ENCODE results near the gene GLIS2.
A peak's percentile ranks its signal among the peaks of the same experiment; 100 is the strongest.
"Not testable (repeated sequence)": the region's sequence is repeated elsewhere in the genome, so short reads cannot be mapped to it uniquely, and the experiment has no call there.

The GLIS2 gene

DNA sequence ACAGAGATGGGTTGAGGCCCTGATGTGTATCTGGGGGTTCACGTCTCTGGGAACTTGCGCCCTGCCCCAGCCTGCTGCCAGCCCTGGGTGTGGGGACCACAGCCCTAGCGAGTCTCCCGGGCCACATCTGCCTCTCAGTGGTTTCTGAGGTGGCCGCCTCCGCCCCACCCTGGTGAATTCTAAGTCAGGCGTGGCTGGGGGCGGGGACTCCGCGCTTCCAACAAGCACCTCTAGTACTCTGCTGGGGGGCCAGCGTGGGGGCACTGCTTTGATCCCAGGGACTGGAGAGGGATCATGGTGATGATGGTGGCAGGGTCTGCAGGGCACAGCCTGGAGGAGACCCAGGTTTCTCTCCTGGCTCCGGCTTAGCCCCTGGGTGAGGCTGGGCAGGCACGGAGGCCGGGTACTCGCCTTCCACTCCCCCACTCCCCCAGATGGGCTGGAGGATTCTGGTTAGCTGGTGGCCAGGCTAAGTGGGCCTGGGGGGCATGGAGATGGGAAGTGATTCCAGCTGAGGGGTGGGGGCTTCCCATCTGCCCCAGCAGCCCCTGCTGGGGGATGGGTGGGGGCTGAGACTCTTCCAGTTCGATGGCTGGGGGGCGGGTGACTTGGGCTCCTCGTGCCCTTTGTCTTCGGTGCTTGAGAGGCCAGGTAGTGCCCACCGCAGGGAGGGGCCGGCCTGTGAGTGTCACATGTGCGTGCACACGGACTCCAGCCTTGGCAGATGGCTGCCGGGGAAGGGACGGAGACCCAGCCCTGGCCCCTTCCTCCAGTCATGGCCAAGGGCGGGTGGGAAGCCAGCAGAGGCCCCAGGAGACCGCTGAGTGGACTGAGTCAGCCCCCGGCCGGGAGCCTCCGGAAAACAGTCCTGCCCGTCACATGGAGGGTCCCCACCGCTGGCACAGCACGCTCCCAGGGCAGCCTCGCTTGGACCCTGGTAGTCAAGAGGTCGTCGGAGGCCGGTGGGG lies 3.9 kb downstream of the GLIS2 start:
- DNase-seq (ENCODE audit: low spot score) = no peak

DNA sequence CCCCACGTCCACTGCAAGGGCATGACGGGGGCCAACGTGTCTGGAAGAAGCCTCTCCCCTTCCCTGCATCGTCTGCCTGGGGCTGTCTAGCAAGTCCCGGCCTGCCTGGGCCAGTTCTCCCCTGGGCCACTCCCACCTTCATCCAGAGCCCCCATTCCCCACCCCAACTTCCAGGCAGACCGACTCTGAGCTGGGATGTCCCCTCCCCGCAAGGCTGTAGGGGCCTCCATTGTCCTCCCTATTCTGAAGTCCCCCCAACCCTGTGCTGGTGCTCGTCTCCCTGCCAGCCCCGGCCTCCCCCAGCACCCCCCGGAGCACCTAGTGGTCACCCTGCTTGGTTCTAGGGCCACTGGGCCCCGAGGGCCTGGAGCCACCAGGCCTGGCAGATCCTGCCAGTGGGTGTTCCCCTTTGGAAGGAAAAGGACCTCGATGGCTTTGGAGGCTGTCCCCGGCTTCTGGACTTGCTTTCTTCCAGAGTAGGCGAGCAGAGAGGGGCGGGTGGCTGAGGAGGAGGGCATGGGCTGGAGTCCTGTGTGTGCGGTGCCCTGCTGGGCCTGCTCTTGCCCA lies 4.8 kb downstream of the GLIS2 start:
- no peak for DNase-seq (ENCODE audit: low spot score)

DNA sequence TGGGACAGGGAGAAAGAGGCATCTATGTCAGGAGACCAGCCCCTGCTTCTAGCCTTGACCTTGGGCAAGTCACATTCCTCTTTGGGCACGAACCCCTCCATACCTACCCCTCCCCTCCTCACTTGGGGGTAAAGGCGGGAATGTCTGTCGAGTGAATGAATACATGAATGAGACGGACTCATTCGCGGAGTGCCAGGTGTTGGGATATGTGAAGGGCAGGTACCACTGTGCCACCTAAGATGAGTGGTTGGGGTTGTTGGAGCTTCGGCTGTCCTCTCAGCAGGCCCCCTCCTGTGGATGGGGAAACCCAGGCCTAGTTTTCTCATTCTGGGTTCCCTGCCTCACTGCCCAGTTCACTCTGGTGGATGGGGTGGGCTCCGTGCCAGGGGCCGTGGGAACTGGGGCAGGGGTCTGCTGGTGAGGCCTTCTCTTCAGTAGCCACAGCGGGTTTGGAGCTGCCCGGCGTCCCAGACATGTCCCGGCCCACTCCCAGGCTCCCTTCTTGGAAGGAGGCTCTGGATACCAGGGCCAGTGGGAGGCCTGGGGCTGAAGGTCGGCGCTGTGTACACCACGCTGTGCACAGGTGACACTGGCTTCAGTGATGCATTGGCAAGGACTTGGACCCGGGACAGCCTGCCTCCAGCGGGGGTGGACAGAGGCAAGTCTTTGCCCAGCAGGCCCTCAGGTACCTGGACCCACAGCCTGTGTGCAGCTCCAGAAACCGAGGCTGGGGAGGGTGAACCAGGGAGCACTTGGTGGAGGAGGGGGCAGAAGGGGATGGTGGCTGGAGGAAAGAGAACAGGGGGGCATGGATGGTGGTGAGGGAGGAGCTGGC lies 5.6 kb downstream of the GLIS2 start:
- no peak for DNase-seq (ENCODE audit: low spot score)

DNA sequence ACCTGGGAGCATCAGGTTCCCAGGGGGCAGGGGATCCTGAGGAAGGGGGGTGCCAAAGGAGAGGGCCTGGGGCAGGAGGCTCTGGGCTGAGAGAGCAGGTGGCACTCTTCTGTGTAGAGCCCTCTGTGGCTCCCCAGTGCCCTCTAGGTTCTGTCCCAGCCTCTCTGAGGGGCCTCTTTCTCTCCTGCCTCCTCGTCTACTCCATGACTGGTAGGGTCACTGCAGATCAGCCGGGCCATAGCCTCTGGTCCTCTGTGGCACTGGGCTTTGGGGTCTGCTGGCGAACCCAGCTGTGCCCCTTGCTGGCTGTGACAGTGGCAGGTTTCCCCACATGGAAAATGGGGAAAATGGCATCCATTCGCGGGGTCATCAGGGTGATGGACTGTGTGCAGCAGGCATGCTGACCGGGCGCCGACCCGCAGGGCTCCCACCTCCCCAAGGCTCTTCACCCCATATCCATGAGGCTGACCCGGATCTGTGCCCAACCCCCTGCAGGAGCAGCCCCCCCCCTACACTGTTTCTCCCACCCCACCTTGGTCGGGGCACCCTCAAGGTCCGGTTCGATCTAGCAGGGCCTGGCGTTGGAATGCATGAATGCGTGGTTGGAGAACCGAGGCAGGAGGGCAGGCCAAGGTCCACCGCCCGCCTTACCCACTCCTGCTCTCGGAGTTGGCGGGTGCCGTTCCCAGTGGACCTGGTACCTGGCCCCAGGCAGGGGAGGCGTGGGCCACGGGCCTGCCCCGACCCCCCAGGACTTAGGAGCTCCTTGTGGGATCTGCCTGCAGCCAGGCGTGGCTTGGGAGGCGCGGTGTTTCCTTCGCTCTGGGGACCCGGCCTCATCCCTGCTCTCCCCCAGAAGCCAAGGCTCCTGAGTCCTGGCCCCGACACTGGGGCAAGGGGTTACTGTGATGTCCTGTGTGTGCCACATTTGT lies 6.5 kb downstream of the GLIS2 start:
- no peak for DNase-seq (ENCODE audit: low spot score)

DNA sequence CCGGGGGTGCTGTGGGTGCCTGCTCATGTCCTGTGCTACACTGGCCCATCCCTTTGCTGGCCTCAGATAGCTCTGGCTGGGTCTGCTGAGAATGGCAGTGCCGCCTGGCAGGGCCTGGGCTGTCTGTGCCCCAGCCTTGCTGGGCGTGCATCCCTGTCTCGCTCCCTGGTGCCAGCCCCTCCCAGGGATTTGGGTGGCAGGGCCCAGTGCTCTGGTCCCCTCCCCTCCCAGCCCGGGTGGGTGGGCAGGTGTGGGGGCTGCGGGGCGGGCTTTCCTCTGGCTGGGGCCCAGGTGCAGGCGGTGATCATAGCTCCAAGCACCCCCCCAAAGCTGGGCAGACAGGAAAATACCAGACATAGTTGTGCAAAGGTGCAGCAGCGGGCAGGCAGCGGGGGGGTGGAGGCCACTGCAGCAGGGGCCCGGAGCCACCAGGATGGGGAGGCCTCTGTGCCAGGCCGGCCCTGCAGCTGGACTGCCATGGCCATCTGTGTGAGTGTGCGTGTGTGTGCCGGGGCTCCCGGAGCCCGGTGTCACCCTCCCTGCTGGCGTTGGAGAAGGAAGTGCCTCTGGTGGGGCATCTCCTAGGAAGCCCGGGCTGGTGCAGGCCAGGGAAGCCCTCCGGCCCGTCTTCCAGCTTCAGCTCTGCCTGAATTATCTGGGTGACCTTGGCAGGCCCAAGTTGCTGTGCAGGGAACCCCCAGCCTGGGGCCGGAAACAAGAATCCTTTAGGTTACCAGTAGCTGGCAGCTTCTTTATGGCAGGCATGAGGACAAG lies 7.4 kb downstream of the GLIS2 start:
- DNase-seq (ENCODE audit: low spot score) = no peak

DNA sequence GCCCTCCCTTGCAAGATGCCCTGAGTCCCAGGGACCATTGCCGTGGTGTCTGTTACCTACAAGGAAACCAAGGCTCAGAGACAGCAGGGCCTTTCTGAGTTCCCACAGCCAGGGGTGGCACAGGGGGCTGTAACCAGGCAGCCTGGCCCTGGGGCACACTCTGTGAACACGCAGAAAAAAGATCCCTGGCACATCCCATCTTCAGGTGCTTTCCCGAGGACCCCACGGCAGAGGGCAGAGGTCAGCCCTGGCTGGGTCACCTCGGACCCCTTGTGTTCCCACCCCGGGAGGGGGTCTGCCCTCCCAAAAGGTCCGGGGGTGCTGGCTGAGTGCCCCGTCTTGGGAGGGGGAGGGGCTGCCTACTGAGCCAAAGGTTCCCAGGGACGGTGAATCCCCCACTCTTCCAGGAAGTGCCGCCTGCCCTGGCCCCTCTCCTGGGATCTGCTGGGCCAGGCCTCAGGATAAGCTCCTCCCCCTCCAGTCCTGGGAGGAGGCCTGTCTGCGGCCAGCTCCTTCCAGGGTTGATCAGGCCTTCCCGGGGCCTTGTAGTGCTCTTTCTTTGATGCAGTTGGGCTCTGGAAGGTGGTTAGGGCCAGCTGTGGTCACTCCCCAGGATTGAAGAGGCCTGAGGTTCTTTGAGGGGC lies 8.1 kb downstream of the GLIS2 start:
- DNase-seq (ENCODE audit: low spot score) = no peak

DNA sequence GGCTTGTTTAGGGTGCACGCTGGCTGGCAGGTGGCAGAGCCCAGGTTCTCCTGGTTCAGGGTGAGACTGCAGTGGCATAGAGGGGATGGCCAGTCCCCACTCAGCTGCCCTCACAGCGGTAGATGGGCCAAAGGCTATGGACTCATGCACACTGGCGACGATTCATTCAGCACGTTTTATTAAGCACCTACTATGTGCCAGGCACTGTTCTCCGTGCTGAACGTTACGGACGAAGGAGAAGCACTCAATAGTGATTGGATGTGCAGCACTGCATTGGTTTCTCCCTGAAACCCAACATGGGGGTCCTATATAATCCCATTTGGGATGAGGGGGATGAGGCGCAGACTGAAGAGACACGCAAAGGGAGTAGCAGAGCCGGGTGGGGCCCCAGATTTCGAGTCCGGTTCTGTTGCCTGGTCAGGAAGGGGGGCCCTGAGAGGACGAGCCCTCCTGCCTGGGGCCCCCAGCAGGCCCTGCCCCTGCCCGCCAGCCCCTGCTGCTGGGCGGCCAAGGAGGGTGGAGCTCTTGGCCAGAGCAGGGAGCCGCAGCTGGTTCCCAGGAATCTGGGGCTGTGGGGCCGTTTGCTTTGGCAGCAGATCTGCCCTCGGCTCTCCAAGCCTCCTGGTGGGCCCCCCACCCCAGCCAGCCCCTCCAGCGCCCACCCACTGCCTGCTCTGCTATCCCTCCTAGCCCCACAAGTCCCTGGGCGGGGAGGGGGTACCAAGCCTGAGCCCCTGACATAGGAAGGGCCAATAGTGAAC lies 8.8 kb downstream of the GLIS2 start:
- no peak for DNase-seq (ENCODE audit: low spot score)

DNA sequence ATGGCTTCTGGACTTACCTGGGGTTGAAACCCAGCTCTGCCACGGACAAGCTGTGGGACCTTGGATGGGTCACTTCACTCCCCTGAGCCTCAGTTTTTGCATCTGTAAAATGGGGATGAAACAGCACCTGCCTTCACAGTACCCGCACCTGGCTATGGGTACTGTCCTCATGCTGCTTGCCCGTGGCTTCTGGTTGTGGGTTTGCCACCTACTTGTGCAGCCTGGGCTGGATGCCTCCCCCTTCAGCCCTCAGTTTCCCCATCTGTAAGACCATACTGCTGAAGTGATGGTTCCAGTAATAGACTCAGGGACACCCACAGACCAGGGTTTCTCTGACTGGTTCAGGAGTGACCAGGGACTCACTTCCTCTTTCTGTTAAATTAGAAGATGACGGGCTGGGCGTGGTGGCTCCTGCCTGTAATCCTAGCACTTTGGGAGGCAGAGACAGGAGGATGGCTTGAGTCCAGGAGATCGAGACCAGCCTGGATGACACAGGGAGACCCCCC lies 9.4 kb downstream of the GLIS2 start:
- no peak for DNase-seq (ENCODE audit: low spot score)

DNA sequence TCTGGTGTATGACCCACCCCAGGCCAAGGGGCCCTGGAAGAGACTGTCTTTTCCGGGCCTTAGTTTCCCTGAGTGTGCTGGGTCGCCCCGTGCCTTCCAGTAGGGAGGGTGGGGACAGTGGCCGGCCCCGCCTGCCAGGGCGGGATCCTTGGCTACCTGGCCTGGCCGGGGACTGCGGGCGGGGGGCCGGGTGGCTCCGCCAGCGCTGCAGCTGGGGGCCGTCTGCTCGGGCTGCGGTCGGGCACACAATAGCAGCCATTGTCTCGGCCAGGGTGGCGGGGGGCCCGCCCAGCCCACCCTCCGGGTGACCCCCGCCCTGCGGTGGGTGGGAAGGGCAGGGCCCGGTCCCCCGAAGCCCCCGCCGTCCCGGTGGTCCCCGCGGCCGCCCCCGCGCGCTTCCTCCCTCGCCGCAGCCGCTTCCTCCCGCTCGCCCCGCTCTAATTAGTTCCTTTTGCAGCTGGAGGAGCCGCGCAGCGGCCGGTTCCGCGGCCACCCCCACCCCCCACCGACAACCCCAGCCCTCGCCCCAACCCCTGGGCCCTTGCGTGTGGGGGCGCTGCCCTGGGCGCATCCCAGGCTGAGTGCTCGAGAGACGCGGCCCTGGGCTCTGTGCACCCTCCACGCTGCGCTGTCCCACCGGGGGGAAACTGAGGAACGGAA lies 11.6 kb downstream of the GLIS2 start:
- no peak for DNase-seq (ENCODE audit: low spot score)

DNA sequence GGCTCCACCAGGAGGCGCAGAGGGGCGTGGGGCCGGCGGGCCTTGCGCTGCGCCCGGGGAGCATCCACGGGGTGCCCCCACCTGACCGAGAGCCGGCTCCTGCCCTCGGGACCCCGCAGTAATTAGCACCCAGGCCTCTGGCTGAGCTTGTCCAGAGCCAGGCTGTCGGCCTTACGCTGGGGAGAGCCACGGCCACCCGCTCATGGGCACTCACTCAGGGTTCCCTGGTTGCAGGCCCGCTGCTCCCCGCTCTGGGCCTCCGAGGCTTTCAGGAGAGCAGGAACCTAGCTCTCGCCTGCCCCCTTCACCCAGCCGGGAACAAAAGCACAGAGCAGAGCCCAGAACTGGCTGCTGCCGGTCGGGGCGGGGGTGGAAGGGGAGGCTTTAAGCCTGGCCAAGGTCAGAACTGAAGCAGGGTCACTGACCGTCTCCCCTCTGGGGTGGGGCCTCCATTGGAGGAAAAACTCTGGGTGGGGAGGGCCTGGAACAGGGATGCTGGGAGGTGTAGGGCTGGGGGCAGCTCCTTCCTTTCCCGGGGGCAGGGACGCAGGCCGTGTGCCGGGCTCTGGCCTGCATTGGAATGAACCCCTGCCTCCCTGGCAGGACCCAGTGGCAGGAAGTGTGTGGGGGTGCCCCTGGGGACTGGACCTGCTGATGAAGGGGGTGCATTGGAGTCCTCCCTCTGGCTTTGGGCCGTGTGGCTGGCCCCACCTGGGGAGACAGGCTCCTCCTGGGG lies 12.3 kb downstream of the GLIS2 start:
- peak; percentile 84 for DNase-seq (ENCODE audit: low spot score)

DNA sequence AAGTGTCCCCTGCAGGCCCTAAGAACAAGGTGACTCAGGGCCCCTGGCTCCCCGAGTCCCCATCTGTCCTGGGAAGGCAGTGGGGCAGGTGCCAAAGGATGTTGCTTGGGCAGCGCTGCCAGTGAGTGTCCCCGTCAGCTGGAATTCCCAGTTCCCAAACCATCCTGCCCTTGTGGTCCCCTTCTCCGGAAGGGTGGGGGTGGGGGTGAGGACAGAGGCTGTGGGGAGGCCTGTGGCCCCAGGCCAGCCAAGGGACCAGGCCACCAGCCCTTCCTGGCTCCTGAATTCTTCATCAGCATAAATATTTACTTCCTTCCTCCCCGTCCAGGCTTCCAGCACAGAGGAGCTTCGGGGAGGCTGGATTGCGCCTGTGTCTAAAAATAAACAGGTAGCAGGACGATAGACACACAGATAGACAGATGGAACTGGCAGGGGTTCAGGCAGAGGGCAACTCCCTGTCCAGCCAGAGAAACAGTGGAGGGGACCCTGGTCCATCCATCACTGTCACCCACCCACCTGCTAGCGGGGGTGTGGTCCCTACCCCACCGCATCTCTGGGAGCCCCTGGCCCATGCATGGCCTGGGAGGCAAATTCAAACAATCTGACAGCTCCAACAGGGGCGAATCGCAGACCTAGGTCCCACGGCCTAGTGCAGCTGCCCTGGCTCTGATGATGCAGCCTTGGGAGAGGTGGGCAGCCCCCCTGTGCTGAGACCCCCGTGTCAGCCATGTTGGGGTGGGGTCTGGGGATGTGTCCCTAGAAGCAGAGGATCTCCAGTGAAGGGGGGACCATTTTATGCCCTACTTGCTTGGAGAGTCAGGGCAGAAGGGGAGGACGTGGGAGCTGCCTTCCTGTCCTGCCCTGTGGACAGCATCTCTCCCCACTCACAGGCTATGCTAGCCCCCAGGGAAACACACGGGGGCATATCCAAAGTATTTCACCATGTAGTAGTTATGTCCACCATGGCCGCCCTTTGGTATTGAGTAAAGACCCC lies 13.2 kb downstream of the GLIS2 start:
- DNase-seq (ENCODE audit: low spot score) = no peak

DNA sequence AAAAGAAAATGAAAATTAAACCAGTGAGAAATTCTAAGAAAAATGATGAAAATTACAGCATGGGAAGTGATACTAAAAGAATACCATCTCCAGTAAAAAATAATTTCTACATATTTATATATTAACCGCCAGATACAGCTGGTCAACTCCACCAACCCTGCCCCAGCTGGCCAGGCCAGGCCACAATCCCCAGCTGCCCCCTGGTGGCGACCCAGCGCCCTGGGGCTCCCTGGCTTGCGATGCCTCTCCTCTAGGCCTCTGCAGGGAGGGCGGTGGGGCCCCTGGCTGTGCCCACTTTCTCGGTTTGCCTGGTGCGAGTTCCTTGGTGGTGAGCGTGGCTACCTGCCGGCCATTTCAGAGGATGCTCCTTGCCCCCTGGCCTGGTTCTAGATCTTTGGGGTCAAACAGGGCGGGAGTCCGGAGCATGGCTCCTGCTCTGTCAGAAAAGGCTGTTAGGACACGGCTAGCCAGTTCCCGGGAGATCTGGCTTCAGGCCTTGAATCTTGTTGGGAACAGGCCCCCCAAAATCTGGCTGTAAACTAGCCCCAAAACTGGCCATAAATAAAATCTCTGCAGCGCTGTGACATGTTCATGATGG lies 14.5 kb downstream of the GLIS2 start:
- DNase-seq (ENCODE audit: low spot score) = peak; percentile 75

DNA sequence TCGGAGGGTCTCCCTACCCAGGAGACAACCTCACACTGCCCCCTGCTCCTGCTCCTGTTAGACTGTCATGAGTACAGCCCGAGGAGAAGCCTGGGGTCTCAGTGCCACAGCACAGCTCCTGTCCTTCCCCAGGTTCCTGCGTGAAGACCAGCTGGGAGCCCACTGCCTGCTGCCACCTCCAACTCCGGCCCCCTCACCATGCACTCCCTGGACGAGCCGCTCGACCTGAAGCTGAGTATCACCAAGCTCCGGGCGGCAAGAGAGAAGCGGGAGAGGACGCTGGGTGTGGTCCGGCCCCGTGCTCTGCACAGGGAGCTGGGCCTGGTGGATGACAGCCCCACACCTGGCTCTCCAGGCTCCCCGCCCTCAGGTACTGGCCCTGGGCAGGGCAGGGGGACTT lies 16.2 kb downstream of the GLIS2 start:
- DNase-seq (ENCODE audit: low spot score) = no peak

DNA sequence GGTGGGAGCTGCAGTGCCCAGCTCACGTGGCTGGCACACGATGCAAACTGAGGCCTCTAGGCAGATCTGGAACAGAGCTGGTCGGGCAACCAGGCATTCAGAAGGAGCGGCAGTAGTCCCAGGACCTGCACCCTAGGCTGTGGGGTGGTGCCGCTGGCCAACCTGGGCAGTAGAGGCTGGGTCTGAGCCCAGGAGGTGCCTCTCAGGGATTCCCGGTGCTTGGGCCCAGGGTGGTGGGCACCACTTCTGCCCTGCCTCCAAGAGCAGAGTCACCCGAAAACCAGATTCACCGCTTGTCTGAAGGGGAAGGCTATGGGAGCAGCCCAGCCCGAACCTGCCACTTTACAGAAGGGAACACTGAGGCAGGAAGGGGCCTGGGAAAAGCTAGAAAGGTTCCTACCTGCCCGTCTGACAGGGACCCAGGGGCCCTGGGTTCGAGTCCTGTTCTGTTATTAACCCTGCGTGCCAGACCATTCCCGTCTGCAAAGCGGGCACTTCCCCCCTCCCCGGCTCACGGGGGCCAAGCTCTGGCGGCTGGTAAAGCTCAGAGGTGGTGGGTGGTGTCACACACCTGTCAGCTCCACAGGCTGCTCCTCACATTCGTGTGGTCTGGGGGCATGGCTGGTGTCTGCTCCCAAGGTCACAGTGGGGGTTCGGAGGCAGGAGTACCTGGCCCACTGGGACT lies 16.9 kb downstream of the GLIS2 start:
- DNase-seq (ENCODE audit: low spot score) = no peak

DNA sequence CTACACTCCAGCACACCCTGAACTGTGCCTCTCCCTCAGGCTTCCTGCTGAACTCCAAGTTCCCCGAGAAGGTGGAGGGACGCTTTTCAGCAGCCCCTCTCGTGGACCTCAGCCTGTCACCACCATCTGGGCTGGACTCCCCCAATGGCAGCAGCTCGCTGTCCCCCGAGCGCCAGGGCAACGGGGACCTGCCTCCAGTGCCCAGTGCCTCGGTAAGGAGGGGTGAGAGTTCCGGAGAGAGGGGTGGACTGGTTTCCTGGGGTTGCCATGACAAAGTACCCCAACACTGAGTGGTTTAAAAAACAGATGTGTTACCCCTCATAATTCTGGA lies 17.4 kb downstream of the GLIS2 start:
- no peak for DNase-seq (ENCODE audit: low spot score)

DNA sequence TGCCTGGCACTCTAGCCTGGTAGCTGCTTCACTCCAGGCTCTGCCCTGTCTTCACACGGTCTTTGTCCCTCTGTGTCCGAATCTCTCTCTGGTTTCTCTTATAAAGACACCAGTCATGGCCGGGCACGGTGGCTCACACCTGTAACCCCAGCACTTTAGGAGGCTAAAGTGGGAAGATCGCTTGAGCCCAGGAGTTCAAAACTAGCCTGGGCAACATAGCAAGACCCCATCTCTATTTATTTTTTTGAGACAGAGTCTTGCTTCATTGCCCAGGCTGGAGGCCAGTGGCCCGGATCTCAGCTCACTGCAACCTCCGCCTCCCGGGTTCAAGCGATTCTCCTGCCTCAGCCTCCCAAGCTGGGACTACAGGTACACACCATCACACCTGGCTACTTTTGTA lies 17.8 kb downstream of the GLIS2 start:
- DNase-seq (ENCODE audit: low spot score) = not testable (repeated sequence)

Data from Ammon's horn (tissue), 1 donor.